ENCODE data around the gene TGFBR3. TPM values are rescaled to one million over a fixed set of nuclear protein-coding genes. Genes with fewer than 3 reads are reported as not detected.

The TGFBR3 gene
- total RNA-seq, 1 experiment from 2014 or later = 2.4 TPM

DNA sequence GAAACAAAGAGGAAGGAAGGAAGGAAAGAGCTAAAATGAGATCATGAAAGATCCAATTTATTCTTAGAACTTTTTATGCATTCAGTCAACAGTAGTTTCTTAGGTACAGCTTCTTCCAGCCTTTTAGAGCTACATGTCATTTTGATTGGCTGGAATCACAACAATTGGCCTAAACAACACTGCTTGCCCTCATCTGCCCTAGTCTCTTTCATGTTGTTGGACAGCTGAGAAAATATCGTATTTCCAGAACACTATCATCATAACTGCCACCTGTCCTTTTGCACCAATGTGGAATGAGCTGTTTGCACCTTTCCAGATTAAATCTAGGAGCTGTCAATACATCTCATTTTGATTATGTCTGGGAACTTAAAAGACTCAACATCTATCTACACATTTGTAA is 161.7 kb downstream of the TGFBR3 start:
- Histone ChIP-seq H2AK5ac (ENCODE audit: insufficient read length, low read length) (no peak overlapping the region), H2BK120ac (ENCODE audit: low read depth, low read length, poor library complexity, severe bottlenecking) (no peak overlapping the region), H3K18ac (ENCODE audit: insufficient read length, low read depth, low read length) (no peak overlapping the region), H3K56ac (ENCODE audit: insufficient read length, low read depth, low read length) (no peak overlapping the region), H3K79me2 (ENCODE audit: insufficient read depth, low read length) (no peaks in the 10 kb centered on the region), H3K9me3 (ENCODE audit: control insufficient read depth, low read depth, low read length) (no peaks in the 10 kb centered on the region), H3K4me2 (ENCODE audit: insufficient read depth, insufficient read length, low read length) (no peak overlapping the region), H2BK12ac (ENCODE audit: insufficient read length, low read depth, low read length) (no peak overlapping the region), H3T11ph (ENCODE audit: low read length) (no peak overlapping the region), H2BK5ac (ENCODE audit: insufficient read length, low read length) (no peak overlapping the region), H4K5ac (ENCODE audit: insufficient read length, low read depth, low read length) (no peak overlapping the region), H3K14ac (ENCODE audit: insufficient read depth, low read length) (no peak overlapping the region), H2BK15ac (ENCODE audit: low read depth, low read length) (no peak overlapping the region), H3K9ac (ENCODE audit: extremely low read depth, insufficient read length, low read length) (no peak overlapping the region), H3K79me1 (ENCODE audit: insufficient read depth, low read depth, low read length, poor library complexity, severe bottlenecking) (no peaks in the 10 kb centered on the region), H3K27me3 (ENCODE audit: insufficient read depth, low read length) (no peaks in the 10 kb centered on the region), H3K4ac (ENCODE audit: low read depth, low read length) (no peak overlapping the region), H3K23ac (ENCODE audit: insufficient read length, low read depth, low read length) (no peak overlapping the region), H4K91ac (ENCODE audit: insufficient read length, low read depth, low read length) (no peak overlapping the region), H3K4me1 (ENCODE audit: insufficient read depth, low read length) (no peaks in the 10 kb centered on the region), H2AFZ (ENCODE audit: low read length) (no peak overlapping the region), H4K8ac (replicated peaks; ENCODE audit: insufficient read length, low read depth, low read length) (no peak overlapping the region), H2BK20ac (ENCODE audit: low read depth, low read length, poor library complexity, severe bottlenecking) (no peak overlapping the region), H4K20me1 (ENCODE audit: control insufficient read depth, insufficient read depth, insufficient read length) (no peaks in the 10 kb centered on the region), H3K23me2 (ENCODE audit: insufficient read length, low read depth, low read length, poor library complexity, severe bottlenecking) (no peaks in the 10 kb centered on the region), H3K27ac (ENCODE audit: insufficient read length, low read depth, low read length) (no peak overlapping the region)
- Mint-ChIP-seq H3K36me3 (ENCODE audit: insufficient read depth in 1 of 3, low read depth in 3 of 3) (no peaks in the 10 kb centered on the region; a peak in 2 of 7 replicates), H3K27me3 (ENCODE audit: low read depth) (no peaks in the 10 kb centered on the region), H3K4me1 (0 out of 4 replicates have a peak, but pooled peaks cover 0 to 4% of the 10 kb centered on the region in 2 experiments), H3K9me3 (no peaks in the 10 kb centered on the region), H3K4me3 (no peak overlapping the region), H3K27ac (no peak overlapping the region; a peak in 1 of 7 replicates)
- TF ChIP-seq, protein P1, sequence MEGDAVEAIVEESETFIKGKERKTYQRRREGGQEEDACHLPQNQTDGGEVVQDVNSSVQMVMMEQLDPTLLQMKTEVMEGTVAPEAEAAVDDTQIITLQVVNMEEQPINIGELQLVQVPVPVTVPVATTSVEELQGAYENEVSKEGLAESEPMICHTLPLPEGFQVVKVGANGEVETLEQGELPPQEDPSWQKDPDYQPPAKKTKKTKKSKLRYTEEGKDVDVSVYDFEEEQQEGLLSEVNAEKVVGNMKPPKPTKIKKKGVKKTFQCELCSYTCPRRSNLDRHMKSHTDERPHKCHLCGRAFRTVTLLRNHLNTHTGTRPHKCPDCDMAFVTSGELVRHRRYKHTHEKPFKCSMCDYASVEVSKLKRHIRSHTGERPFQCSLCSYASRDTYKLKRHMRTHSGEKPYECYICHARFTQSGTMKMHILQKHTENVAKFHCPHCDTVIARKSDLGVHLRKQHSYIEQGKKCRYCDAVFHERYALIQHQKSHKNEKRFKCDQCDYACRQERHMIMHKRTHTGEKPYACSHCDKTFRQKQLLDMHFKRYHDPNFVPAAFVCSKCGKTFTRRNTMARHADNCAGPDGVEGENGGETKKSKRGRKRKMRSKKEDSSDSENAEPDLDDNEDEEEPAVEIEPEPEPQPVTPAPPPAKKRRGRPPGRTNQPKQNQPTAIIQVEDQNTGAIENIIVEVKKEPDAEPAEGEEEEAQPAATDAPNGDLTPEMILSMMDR (conservative IDR thresholded peaks at IDR 0.05) = no peak
- DNase-seq = no peak
- no CpG with 5 or more reads among the region's 1 CpG for WGBS (ENCODE audit: extremely low coverage, insufficient read length, low lambda C conversion rate)
